Activated CD8-positive, alpha-beta memory T cell treated with anti-CD3 and anti-CD28 coated beads for 24 hours (primary cell): ENCODE results near the gene REST.
"Not testable (repeated sequence)": the region's sequence is repeated elsewhere in the genome, so short reads cannot be mapped to it uniquely, and the experiment has no call there.

ENCODE experiments used
- DNase-seq: peaks from one replicate; pipeline ENCODE4 v3.0.0-alpha.2; 2020

REST gene

DNA sequence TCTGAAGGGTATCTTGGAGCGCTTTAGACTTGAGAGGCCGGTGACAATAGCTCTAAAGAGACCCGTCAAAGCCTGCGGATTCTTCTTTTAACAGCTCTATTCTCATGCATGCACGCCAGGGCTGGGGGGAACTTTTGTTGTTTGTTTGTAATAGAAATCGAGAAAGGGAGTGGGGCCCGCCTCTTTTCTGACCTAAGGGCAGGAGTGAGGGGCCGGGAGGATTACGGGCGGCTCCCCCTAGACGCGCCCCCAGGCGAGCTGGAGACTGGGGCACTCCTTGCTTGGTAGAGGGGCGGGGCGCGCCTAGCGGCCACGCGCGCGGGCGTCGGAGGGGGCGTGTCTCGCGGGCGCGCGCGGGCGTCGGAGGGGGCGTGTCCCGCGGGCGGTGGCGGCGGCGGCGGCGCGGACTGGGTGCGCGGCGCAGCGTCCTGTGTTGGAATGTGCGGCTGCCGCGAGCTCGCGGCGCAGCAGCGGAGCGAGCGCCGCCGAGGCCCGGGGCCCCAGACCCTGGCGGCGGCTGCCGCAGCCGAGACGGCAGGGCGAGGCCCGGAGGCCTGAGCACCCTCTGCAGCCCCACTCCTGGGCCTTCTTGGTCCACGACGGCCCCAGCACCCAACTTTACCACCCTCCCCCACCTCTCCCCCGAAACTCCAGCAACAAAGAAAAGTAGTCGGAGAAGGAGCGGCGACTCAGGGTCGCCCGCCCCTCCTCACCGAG is at the start of gene REST:
Gene REST (plus strand): TSS at position 412 of the 717 bp plus-strand sequence. CDS start 2,739 bp downstream, outside the sequence.
- DNase-seq, result peak; percentile 92

DNA sequence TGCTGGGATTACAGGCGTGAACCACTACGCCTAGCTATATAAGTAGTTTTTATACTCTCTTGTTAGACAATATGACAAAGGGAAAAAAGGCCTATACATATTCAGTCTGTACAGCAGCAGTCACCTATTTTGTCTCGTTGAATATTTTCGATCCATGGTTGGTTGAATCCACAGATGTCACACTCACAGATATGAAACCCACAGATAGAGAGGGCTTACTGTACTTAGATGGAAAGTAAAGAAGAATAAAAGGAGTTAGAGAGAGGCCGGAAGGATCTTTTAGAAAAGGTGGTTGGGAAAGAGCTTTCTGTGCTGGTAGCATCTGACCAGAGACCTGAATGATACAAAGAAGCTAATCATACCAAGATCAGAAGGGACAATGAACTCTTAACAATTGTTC is 47.9 kb upstream of the REST start:
- DNase-seq, result no peak

DNA sequence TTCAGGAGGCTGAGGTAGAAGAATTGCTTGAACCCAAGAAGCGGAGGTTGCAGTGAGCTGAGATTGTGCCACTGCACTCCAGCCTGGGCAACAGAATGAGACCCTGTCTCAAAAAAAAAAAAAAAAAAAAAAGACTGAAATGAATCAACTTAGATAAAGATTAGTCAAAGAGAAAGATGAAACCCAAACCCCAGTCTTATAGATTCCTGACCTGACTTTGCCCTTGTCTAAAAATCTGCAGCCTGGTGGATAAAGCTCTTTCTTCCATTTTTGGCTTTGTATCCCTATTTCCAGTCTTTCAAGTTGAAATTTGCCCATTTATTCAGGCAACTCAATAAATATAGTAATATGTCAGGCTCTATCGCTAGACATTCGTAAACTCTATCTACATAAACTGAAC is 46.9 kb upstream of the REST start:
- no peak for DNase-seq

- no peak for DNase-seq
Observed at GRCh38 chr4:56861360-56861759, 46.3 kb upstream of the REST start.

DNA sequence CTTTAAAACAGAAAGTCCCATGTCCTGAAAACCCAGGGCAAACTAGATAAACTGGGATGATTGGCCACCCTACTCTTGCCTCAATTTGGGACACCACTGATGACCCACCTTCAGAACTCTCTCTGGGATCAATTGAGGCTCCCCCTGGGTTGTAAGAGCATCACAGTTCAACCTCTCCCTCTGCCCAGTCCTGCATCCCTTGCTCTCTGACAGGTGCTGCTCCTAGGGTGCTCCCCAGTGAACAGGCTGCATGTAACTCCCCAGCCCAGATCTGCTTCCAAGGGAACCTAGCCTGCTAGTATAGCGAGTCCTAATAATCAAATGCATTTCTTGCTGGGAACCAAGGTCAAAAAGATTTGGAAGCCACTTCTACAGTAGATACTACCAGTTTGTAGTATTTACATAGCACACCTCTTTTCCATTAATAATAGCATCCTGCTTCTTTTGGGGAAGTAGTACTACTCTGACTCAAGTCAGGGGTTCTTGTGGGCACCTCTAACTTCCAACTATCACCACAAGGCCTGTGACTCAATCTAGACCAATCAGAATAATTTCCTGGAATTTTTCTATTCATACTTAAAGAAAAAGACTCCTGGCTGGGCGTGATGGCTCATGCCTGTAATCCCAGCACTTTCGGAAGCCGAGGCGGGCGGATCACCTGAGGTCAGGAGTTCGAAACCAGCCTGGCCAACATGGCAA is 44.1 kb upstream of the REST start:
- DNase-seq, result no peak

DNA sequence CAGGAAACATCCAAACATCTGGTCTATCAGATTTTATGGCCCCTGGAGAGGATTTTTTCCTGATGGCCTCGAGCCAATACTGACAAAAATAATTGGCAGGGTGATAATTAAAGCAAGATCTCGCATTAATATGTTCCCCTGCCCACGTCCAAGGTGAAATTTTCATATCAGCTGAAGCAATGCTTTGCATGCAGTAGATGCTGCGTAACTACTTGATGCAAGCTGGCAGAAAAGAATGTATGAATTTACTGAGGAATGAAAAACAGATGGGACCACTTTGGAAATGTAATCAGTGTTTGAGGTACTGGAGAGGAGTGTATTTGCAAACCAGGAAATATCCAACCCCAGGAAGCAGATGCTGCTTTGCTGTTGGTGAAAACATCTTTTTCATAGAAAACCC is 36.8 kb upstream of the REST start:
- no peak for DNase-seq

DNA sequence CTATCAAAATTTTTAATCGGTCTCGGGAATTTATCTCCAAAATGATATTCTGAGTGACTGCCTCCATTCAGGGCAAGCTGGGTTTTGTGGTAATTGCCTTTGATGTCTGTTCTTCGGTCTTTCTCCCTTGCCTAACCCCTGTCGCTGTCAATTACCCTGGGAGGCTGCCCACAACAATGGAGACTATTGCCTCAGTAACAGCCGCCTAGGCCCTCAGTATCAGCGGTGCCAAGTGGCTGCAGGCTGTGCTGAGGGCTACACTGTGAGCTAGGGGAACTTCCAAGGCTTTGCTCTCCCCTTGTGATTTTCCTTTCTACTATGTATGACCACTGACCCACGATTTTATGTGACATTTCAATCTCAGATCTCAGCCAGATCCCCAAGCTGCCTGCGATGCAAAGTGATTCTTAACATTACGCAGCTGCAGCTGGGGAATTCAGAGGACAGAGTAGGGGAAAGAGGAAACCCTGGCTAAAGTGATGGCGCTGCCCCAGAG is 36.3 kb upstream of the REST start:
- no peak for DNase-seq

DNA sequence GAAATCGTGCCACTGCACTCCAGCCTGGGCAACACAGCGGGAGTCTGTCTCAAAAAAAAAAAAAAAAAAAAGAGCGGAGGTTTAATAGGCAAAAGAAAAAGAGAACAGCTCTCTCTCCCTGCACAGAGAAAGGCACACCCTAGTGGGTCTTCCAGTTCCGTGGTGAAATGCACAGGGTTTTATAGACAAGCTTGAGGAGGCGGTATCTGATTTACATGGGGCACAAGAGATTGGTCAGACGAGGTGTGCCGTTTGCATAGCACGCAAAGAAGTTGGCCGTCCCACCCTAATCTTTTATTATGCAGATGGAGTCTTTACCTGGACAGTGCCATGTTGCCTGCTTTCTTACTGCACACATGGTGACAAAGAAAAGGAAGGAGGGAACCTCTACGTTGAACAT is 33.5 kb upstream of the REST start:
- no peak for DNase-seq

- DNase-seq, result no peak
Observed at GRCh38 chr4:56874923-56875322, 32.8 kb upstream of the REST start.

GRCh38 chr4:56876264-56876663 is 31.4 kb upstream of the REST start:
- no peak for DNase-seq

DNA sequence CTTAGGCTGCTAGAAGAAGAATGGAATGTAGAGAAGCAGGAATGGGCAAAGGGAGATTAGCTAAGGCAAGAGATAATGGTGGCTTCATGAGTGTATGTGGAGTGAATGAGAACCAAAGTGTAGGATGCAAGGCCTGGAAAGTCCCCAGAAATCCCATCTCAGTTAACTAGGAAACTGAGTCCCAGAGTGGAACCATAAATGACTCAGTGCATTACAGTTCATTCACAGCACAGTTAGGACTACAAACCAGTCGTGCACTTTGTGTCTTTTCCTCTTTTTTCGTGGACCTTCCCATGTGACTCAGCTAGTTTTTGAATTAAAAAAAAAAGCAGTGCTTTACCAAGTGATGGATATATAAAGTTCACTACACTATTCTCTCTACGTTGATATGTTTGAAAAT is 27.7 kb upstream of the REST start:
- no peak for DNase-seq

DNA sequence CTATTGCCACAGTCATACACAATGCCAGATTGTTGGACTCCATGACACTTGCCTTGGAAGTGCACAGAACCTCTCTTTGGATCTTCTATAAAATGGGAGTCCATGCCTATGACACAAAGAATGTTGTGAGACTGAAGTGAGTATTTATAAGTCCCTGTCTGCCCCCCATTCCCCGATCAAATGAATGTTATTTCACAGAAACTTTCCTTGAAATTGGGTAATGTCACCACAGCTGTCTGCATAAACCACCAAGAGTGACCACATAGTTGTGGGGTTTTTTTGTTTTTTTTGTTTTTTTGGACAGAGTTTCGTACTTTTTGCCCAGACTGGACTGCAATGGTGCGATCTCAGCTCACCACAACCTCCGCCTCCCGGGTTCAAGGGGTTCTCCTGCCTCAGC is 27.1 kb upstream of the REST start:
- DNase-seq, result no peak

- DNase-seq, result not testable (repeated sequence)
Observed at GRCh38 chr4:56884511-56884910, 23.2 kb upstream of the REST start.

DNA sequence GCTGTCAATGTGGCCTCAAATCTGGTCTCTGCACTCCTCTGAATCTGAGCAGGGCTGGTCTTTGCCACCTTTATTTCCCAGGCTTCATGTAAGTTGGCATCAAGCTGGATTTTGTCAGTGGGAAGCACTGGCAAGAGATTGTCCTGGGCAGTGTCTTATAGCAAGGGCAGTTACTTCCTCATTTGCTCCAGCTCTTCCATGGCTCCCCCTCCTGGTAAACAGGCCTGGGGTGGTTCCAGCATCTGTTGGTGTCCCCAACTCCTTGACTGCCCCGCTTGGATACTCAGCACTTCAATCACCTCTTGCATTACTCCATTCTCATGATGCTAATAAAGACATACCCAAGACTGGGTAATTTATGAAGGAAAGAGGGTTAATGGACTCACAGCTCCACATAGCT is 15.0 kb upstream of the REST start:
- DNase-seq, result no peak

DNA sequence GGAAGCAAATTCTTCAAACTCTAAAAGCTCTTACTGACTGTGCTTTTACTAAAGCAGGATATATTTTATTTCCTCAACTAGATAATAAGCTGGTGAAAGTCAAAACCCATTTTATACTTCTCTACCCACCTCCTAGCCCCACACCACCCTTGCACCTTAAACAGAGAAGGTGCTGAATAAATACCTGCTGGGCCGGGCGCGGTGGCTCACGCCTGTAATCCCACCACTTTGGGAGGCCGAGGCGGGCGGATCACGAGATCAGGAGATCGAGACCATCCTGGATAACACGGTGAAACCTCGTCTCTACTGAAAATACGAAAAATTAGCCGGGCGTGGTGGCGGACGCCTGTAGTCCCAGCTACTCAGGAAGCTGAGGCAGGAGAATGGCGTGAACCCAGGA is 9.9 kb upstream of the REST start:
- not testable (repeated sequence) for DNase-seq

GRCh38 chr4:56900186-56900585 is 7.5 kb upstream of the REST start:
- not testable (repeated sequence) for DNase-seq

DNA sequence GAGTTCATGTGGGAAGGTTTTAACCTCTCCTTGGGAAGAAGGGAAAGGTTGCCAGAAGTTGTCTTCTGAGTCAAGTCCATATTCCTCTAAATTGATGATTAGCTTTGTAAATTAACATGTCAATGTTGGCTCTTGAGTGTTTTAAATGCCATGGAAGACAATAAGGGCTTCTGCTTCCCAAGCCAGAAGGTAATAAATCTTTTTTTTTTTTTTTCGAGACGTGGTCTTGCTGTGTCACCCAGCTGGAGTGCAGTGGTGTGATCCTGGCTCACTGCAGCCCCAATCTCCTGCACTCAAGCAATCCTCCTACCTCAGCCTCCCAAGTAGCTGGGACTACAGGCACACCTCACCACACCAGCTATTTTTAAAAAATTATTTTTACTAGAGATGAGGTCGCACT is 5.0 kb upstream of the REST start:
- DNase-seq, result no peak

DNA sequence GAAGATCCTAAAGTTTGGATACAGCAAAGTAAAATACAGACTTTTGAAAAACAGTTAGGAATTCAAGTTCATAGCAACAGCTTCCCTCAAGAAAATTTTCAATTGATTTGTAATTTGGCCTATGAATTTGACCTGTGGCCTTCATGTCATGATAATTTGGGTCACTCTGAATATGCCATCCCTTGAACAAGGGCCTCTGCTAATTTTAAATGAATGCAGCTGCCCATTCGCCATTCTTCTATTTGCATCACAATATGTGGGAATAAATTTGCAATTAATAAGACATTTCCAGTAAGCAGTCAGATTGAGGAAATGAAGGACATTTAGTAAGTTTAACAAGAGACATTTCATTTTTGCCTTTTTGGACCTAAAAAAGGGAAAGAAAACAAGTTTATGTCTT is 1.9 kb upstream of the REST start:
- no peak for DNase-seq

DNA sequence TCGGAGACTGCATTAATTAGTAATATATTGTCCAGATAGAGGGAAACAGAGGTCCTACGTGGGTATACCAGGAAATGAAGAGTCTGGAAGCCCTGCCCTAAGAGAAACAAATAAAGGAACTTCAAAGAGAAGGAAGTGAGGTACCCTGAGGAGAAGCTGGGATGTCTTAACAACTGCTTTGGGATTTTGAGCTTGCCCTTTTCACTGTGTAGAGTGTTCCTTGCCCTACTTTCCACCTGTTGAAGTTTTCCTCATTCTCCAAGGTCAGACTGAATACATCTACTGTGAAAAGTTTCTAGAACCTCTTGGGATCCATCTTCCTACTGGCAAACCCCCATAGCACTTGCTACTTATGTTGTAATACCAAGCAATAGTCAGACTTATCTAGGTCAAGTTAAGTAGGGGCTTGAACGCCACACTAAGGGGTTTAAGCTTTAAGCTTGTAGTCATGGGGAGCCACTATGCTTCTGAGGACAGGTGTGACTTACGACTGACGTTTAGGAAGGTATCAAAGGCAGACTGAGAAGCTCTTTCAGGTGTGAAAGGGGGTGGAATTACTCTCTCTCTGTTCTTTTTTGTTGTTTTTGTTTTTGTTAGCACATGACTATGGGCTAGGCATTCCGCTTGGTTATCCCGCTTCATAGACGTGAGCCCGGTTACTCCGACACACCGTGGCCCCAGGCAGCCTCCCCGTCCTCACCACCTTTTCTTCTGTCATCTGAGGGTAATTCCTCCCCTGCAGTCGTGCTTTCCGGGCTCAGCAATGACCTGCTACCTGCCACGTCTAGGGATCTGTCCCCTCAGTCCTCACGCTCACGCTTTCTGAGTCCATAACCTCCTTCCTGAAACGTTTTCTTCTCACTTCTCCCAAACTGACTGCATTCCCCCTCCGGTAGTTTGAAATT is 959 bp upstream of the REST start:
- DNase-seq, result peak; percentile 58

DNA sequence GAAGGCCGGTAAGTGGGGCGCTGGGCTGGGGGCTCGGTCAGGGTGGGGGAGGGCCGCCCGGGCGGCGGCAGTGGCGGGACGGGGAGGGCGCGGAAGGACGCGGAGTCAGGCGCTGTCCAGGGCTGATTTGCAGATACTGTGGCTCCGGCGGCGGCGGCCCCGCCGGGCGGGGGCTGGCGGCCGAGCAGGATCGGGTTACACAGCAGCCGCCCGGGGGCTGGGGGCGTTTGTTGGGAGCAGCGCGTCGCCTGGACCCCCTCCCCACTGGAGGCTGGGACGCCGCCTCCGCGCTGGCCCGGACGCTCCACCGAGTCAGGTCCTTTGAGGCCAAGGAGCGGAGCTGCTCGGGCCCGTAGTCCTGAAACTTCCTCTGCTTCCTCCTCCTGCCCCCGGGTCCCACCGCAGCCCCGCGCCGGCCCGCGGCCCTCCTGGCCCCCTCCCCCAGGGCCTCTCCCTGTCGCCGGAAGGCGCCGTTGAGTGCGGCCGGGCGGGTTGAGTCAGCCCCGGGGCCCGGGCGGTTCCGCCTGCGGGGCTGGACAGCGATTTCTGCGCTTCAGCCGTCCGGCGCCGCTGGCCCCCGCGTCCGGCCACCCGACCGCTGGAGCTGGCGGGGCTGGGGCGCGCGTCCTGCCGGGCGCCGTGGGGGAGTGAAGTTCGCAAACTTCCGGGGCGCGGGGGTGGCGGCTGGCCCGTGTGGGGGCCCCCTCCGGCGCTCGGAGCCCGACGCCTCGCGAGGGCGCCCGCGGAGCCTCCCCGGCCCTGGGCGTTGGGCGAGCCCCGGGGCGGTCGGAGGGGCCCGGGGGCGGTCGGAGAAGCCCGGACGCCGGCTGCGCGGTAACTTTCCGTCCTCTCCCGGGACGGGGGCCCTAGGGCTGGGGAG is 746 bp downstream of the REST start:
- DNase-seq, result peak; percentile 88

DNA sequence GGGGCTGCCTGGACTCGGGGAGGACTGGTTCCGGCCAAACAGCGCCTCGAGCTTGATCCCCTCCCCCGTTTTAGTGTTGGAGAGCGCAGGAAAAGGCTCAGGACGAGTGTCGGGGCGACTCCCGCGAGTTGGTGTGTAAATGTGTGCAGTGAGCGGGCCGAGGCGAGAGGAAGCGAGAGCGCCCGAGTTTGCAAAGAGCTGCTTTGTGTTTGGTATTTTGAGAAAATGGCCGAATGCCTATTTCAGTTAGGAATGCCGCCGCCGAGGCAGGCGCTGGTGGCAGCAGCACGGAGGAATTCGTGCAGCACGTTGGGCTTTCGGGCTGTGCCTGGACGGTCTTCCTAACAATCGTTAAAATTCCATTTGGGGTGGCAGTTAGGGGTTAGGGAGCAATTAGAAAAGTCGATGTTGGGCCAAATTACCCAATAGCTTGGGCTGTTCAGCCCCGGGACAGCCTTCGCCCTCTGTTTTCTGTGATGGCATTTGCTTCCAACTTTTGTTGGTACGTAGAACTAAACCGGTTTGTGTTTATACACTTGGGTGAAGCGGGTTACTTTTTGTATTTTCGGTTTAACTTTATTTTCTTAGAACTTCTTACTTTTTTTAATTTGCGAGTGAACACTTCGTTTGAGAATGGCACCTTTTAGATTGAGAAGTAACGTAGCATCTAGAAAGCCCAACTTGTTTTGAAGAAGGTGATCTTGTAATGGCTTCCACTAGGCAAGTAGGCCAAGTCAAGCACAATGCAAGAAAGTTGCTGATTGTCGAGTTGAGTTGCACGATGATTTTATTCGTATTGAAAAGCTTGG is 1.6 kb downstream of the REST start:
- DNase-seq, result peak; percentile 86
